Keratinocyte (primary cell): ENCODE measurements around the gene ELOVL6. TPM values are rescaled to one million over a fixed set of nuclear protein-coding genes. Genes with fewer than 3 reads are reported as not detected.
A peak's percentile ranks its signal among the peaks of the same experiment; 100 is the strongest.

Experiments used
- DNase-seq: peaks from one replicate; pipeline ENCODE4 v3.0.0-alpha.2; 2011; ENCODE audit warnings: low read depth, missing footprints, low spot score
- FAIRE-seq: peaks from 2 replicates; lab custom pipeline; 2011; peaks lifted over from hg19 to GRCh38; lab: Jason Lieb, UNC
- H2AFZ ChIP-seq: 2 replicates; pipeline ENCODE4 v1.6.0; 2012; ENCODE audit warnings: low read length, control low read depth, inconsistent platforms; ENCODE audit not compliant: control insufficient read depth
- H3K27ac ChIP-seq: 2 replicates; pipeline ENCODE4 v1.5.1; 2011; ENCODE audit warnings: low read length; ENCODE audit not compliant: control insufficient read depth, insufficient read depth
- H3K27me3 ChIP-seq: 3 replicates; pipeline ENCODE4 v1.6.0; 2011; ENCODE audit warnings: low read length; ENCODE audit not compliant: control insufficient read depth, insufficient read depth; ENCODE audit errors: extremely low read depth
- H3K36me3 ChIP-seq, 2 experiments: 2 replicates in 1 of 2; 3 replicates in 1 of 2; pipeline ENCODE4 v1.5.1; 2011; ENCODE audit warnings: low read length in 2 of 2, mild to moderate bottlenecking in 1 of 2; ENCODE audit not compliant: control insufficient read depth in 2 of 2, insufficient read depth in 2 of 2; ENCODE audit errors: extremely low read depth in 1 of 2
- H3K4me1 ChIP-seq: 3 replicates; pipeline ENCODE4 v1.5.1; 2011; ENCODE audit warnings: low read length; ENCODE audit not compliant: control insufficient read depth, insufficient read depth; ENCODE audit errors: extremely low read depth
- H3K4me2 ChIP-seq: 3 replicates; pipeline ENCODE4 v1.6.0; 2011; ENCODE audit warnings: low read depth, low read length; ENCODE audit not compliant: control insufficient read depth, insufficient read depth; ENCODE audit errors: extremely low read depth
- H3K4me3 ChIP-seq, 3 experiments: fragments of 200-600 bp in 1 of 3; sonication (generic) in 1 of 3; 2 replicates in 2 of 3; 3 replicates in 1 of 3; pipeline ENCODE4 v1.5.1; 2011 to 2016; ENCODE audit warnings: low read length in 3 of 3, mild to moderate bottlenecking in 3 of 3, control low read depth in 2 of 3, inconsistent platforms in 1 of 3, low read depth in 1 of 3, mixed read lengths in 1 of 3, mixed run types in 1 of 3, moderate library complexity in 1 of 3; ENCODE audit not compliant: control insufficient read depth in 2 of 3, insufficient read depth in 2 of 3; ENCODE audit errors: extremely low read depth in 1 of 3
- H3K79me2 ChIP-seq: 2 replicates; pipeline ENCODE4 v1.6.0; 2012; ENCODE audit warnings: low read length; ENCODE audit not compliant: control insufficient read depth, insufficient read depth
- H3K9ac ChIP-seq: 3 replicates; pipeline ENCODE4 v1.6.0; 2011; ENCODE audit warnings: low read length; ENCODE audit not compliant: control insufficient read depth, insufficient read depth; ENCODE audit errors: extremely low read depth
- H3K9me1 ChIP-seq: 3 replicates; pipeline ENCODE4 v1.6.0; 2011; ENCODE audit warnings: low read length; ENCODE audit not compliant: control insufficient read depth, insufficient read depth; ENCODE audit errors: extremely low read depth
- H3K9me3 ChIP-seq: 2 replicates; pipeline ENCODE4 v1.5.1; 2012; ENCODE audit warnings: low read depth, low read length; ENCODE audit not compliant: control insufficient read depth
- H4K20me1 ChIP-seq: 3 replicates; pipeline ENCODE4 v1.6.0; 2011; ENCODE audit warnings: low read length; ENCODE audit not compliant: control insufficient read depth, insufficient read depth; ENCODE audit errors: extremely low read depth
- CTCF ChIP-seq, 3 experiments: IDR thresholded peaks in 1 of 3; conservative IDR thresholded peaks in 1 of 3; optimal IDR thresholded peaks in 1 of 3; 2 replicates in 2 of 3; 3 replicates in 1 of 3; pipeline versions ENCODE3 to v1.5.1; 2011; ENCODE audit warnings: low read length in 3 of 3, mild to moderate bottlenecking in 3 of 3, moderate library complexity in 2 of 3, control low read depth in 1 of 3, inconsistent platforms in 1 of 3; ENCODE audit not compliant: insufficient read depth in 2 of 3; ENCODE audit errors: extremely low read depth in 1 of 3
- EZH2 ChIP-seq: IDR thresholded peaks from one replicate; pipeline ENCODE4 v1.6.1; 2012; ENCODE audit warnings: inconsistent platforms, mild to moderate bottlenecking, low read length, moderate library complexity
- dilution Hi-C: fragments of 300-500 bp; cut with MboI; formaldehyde crosslinking; loops from one replicate; pipeline ENCODE4 v1.7.0; 2020; ENCODE audit warnings: low sequenced_read_pairs; ENCODE audit not compliant: extremely low pct_ligation_motif_present
- polyA plus RNA-seq, 5 experiments: library from polyadenylated mRNA; depleted of rRNA in 3 of 5; stranded (reverse) in 3 of 5; stranded (forward) in 1 of 5; unstranded in 1 of 5; fragments of >200 nt; gene quantifications; 1 replicate in 1 of 5; 2 replicates in 3 of 5; 3 replicates in 1 of 5; pipeline versions ENCODE4 v1.2.1 to v1.2.3, GENCODE V29; 2011 to 2012; ENCODE audit warnings: missing spikeins in 2 of 5, low read depth in 1 of 5, low replicate concordance in 1 of 5

Gene ELOVL6
- polyA plus RNA-seq, 1 donor (not counting 4 experiments of a cell fraction or from before 2014, with no cell fraction given): 65.9 TPM

GRCh38 chr4:110184791-110185155, 13.6 kb downstream of the ELOVL6 start:
- H3K4me3 ChIP-seq: no peak overlapping the region
- dilution Hi-C loops: no loop called here
- H3K9ac ChIP-seq: no peak overlapping the region
- H3K79me2 ChIP-seq: peaks cover 68% of the 10 kb centered on the region
- no peaks in the 10 kb centered on the region for H3K27me3 ChIP-seq
- FAIRE-seq (no peak), DNase-seq (no peak)
- no peaks in the 10 kb centered on the region for H3K9me3 ChIP-seq
- H2AFZ ChIP-seq: no peak overlapping the region
- peaks cover 13% of the 10 kb centered on the region for H3K4me1 ChIP-seq
- TF ChIP-seq CTCF (optimal IDR thresholded peaks at IDR 0.05 in 1 of 3, IDR thresholded peaks at IDR 0.05 in 1 of 3, conservative IDR thresholded peaks at IDR 0.05 in 1 of 3; ENCODE audit: extremely low read depth in 1 of 3, insufficient read depth in 2 of 3, low read length in 3 of 3): no peak
- no peak for TF ChIP-seq EZH2
- peaks cover 0 to 11% of the 10 kb centered on the region in 2 experiments for H3K36me3 ChIP-seq
- peak overlapping the region; percentile 10 for H3K27ac ChIP-seq
- H3K9me1 ChIP-seq: no peaks in the 10 kb centered on the region
- H4K20me1 ChIP-seq: no peaks in the 10 kb centered on the region
- peak overlapping the region; percentile 7 for H3K4me2 ChIP-seq

DNA sequence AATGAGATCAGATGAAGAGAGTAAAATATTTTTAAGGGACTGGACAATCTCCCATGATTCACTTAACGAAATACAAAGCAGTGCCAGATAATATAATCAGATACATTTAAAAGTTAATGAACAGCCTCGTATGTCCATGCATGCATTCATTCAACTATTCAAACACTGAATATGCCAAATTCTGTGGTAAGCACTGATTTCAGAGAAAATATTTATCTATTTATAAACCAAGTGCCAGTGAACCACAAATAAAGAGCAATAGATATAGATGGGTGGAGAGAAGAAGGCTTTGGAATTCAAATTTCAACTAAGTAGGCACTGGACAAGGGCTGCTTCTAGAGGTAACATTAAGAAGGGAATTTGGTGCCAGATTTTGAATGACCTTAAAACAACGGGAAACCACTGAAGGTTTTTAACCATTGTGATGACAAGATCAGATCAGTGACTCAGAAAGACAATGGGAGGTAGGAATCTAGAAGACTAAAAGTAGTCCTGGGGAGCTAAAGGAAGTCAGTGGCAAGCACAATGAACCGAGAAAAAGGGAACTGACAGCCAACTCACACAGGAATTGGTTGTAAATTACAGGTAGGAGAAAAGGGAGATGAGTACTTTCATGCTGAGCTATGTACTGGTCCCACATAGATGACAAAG, 14.2 kb downstream of the ELOVL6 start:
- Histone ChIP-seq H3K9ac (no peak overlapping the region), H3K9me3 (no peaks in the 10 kb centered on the region), H3K27me3 (no peaks in the 10 kb centered on the region), H3K36me3 (peaks cover 0 to 11% of the 10 kb centered on the region in 2 experiments), H3K4me3 (no peak overlapping the region), H3K79me2 (peaks cover 72% of the 10 kb centered on the region), H3K4me1 (peaks cover 13% of the 10 kb centered on the region), H3K4me2 (peak overlapping the region; percentile 7), H3K9me1 (no peaks in the 10 kb centered on the region), H4K20me1 (no peaks in the 10 kb centered on the region), H2AFZ (no peak overlapping the region), H3K27ac (peak overlapping the region; percentile 10)
- dilution Hi-C loops: no loop called here
- TF ChIP-seq CTCF (optimal IDR thresholded peaks at IDR 0.05 in 1 of 3, IDR thresholded peaks at IDR 0.05 in 1 of 3, conservative IDR thresholded peaks at IDR 0.05 in 1 of 3; ENCODE audit: extremely low read depth in 1 of 3, insufficient read depth in 2 of 3, low read length in 3 of 3) (no peak), EZH2 (no peak)
- FAIRE-seq: peak; percentile 89
- DNase-seq: no peak
